HG03439 (cell line): ENCODE data around the gene HSPB2.
A peak's percentile ranks its signal among the peaks of the same experiment; 100 is the strongest.
"Not testable (repeated sequence)": the region's sequence is repeated elsewhere in the genome, so short reads cannot be mapped to it uniquely, and the experiment has no call there.

Source experiments
- ATAC-seq: cut with Tn5 transposase; IDR thresholded peaks from one replicate; pipeline ENCODE4 v1.9.1; 2021; ENCODE audit warnings: mild to moderate bottlenecking, moderate library complexity; ENCODE audit not compliant: unreplicated experiment

Gene HSPB2, protein sequence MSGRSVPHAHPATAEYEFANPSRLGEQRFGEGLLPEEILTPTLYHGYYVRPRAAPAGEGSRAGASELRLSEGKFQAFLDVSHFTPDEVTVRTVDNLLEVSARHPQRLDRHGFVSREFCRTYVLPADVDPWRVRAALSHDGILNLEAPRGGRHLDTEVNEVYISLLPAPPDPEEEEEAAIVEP

DNA sequence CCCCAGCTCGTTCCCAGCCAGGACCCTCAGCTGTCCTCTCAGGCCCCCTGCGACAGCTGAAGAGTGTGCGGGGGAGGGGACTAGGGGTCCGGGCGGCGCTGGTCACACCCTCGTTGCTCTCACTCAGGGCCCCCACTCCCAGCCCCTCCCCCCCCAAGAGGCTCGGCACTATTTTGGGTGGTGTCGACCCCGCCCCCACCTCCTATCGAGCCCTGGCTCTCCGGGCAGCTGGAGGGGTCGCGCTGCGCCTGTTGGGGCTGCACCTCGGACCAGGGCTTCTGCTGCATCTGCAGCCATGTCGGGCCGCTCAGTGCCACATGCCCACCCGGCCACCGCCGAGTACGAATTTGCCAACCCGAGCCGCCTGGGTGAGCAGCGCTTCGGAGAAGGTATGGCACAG, at the start of gene HSPB2:
Gene HSPB2 (plus strand): TSS at position 200 of the 400 bp plus-strand sequence. CDS start 96 bp downstream, at position 296.
- ATAC-seq, result no peak

DNA sequence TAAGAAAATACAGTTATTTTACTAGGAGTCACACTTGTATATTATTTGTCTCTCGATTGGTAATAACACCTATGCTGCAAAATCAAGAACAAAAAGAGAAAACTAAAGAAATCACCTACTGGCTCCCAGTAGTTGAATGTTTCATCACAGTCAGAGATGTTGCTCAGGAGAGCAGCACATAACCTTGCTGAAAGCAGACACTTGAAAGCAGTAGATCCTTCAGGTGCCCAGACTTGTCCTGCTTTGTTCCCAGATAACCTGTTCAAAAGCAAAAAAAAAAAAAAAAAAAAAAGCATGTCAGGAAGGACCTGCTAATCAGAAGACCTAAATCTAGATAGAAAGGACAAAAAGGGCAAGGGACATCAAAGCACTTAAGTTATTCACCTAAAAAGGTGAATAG, 42.4 kb upstream of the HSPB2 start:
- ATAC-seq, result no peak

DNA sequence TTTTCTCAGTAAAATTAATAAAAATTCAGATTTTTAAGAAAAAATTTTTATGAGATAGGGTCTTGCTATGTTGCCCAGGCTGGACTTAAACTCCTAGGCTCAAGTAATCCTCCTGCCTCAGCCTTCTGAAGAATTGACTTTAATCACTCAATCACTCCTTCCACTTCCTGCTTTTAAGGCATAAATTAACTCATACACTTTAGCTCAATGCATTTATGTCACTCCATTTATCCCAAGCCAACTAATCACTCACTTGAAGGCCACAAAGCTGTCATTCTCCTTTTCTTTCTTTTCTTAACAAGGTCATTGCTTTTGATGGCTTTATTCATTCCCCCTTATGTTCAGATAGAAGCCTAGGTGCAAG, 42.0 kb upstream of the HSPB2 start:
- ATAC-seq, result peak; percentile 18

DNA sequence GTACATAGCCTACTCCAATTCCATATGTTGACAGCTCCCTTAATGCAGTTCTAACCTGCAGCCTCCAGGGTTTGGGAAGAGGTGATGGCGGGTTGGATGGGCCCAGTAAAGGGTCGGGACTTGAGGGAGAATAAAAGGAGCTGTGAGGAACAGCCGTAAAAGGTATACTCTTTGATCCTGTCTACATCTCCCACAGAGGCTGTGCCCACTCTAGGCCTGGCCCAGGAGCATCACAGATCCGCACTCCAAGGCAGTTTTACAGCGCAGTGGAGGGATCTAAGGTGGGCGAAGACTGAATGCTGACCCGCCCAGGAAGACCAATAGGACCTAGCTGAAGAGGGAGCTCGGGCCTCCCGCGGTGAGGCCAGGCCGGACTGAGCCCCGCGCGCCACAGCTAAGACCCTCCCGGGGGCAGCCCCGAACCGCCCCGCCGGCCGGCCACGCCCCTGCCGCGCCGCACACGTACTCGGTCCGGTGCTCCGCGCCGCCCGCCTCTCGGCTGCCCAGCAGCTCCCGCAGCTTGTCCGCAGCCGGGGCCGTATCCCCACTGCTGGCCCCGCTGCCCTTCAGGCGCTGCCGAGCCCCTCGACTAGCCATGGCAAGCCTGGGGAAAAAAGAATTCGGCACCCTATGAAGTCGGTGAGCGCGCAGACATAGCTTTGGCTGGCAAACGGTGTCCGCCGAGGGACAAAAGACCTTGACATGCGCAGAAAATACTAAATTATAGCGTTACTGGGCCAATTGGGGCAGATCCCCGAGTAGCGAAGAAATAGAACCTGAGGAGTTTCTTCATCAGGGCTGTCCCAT, 41.4 kb upstream of the HSPB2 start, which contains the start of gene ALG9:
Gene ALG9 (minus strand): TSS at position 696 of the 807 bp plus-strand sequence. CDS start 99 bp downstream, at position 597.
- peak; percentile 90 for ATAC-seq

DNA sequence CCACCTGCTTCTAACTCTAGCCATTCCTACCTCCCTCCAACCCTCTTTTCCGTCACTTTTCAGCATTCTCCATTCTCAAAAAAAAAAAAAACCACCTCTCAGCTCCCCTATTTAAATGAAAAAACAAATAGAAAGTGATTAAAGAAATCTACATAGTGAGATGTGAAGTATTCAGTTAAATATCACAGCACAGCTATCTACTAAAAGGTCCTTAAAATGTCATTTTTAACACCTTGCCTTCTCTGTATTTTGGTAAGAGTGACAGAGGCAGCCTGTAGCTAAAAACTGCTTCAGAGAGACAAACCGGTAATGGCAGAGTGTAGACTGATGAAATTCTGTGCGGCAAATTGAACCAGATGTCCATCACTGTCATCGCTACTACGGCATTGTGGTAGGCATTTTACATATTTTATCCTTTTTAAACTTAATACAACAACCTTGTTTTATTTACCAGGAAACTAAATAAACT, 40.8 kb upstream of the HSPB2 start:
- ATAC-seq, result no peak

DNA sequence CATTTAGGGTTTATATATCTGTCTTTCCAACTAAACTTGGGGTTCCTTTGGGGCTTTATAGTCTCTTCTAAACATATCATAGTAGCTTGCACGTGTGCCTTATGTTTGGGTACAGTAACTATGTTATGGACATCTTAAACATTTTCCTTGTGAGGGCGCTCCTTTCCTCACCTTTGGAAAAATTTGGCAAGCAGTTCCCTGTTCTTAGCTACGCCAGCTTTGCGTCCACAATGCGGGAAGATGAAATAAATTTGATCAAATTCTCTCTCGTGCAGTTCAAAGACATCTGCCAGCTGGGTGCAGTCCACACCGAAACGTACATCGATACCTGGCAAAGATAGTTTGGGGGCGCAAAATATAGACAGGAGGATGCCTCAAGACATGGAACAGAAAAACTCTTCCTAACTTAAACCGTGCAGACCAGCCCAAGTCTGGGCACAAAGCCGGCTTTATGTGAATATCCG, 34.1 kb upstream of the HSPB2 start:
- ATAC-seq, result peak; percentile 3

DNA sequence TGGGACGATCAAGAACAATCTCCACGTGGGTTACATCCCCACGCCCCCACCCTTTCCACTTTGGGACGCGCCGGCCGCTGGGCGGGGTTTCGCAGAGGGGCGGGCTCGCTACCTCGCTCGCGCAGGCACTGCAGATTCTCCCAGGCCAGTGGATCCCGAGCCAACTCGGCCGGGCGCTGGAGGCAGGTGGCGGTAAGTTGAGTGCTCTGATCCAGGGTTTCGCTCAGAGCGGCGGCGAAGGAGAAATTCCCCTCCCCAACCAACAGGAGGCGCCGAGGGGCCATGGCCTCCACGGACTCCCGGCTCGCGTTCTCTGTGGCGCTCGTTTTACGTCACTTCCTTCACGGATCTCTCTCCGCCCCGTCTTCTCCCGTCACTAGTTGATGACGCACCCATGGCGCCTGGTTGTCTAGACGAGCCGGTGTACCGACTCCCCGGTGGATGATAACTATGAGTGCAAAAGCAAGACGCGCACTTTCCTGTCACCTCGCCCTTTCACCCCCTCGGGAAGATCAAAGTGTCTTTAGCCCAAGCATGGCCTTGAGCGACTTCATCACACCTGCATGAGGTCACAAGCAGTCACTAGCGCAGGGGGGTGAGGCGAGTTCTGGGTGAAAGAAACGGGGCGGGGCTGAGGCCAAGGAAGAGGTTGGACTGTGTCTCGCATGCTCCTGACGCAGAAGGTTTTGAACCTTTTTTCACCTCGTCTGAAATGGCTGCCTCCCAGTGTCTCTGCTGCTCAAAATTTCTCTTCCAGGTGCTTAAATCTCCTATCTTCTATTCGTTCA, 33.5 kb upstream of the HSPB2 start, which contains the start of the genes CFAP68 and FDXACB1:
Gene CFAP68 (plus strand): TSS at position 693 of the 788 bp plus-strand sequence. CDS start 20 bp downstream, at position 713.
Gene FDXACB1 (minus strand): TSS at position 317 of the 788 bp plus-strand sequence. CDS start 33 bp downstream, at position 284.
- ATAC-seq, result peak; percentile 91

DNA sequence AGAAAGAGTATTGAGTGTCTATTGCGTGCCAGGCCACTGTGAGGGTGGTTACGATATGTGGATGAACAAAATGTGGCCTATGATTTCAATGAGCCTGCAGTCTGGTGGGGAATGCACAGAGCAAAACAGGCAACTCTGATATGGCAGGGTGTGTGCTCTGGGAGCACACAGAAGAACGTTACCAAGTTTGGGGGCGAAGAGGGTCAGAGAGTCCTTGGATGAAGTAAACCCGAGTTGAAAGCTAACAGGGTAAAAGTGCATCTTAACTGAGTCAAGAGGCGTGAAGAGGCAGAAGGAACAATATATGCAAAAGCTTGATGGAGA, 32.9 kb upstream of the HSPB2 start:
- no peak for ATAC-seq

DNA sequence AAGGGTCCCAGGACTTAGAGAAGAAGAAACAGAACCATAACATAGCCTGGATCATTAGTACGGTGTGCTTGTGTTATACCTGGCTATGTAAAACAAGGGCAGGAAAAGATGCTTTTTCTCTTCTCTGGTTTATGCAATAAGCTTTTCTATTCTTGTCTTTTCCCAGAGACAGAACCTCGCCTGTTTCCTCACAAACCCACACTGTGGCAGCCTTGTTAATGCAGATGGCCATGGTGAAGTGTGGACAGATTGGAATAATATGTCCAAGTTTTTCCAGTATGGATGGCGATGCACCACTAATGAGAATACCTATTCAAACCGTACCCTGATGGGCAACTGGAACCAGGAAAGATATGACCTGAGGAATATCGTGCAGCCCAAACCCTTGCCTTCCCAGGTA, 30.3 kb upstream of the HSPB2 start:
- ATAC-seq, result no peak

DNA sequence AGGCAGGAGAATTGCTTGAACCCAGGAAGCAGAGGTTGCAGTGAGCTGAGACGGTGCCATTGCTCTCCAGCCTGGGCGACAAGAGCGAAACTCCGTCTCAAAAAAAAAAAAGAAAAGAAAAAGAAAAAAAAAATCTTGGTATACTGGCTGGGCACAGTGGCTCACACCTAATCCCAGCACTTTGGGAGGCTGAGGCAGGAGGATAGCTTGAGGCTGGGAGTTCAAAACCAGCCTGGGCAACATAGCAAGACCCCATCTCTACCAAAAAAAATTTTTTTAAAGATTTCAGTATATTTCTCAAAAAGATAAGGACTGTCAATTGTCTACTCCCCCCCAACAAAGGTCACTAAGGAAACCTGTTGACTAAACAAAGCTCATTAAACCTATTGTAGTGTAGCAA, 27.5 kb upstream of the HSPB2 start:
- not testable (repeated sequence) for ATAC-seq

DNA sequence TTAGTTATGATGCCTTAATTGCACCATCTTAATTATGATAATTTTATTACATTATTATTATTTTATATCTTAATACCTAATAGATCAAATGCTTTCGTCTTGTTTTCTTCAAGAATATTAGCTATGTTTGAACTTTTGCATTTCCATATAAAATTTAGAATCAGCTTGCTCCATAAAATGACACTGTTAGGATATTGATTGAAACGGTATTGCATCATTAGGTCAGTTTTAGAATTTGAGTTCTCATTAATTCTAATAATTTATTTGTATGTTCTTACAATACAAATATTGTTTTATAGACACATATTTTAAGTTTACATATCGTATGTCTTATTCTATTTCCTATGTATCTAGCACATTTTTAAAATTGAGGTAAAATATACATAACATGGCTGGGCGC, 26.5 kb upstream of the HSPB2 start:
- no peak for ATAC-seq

DNA sequence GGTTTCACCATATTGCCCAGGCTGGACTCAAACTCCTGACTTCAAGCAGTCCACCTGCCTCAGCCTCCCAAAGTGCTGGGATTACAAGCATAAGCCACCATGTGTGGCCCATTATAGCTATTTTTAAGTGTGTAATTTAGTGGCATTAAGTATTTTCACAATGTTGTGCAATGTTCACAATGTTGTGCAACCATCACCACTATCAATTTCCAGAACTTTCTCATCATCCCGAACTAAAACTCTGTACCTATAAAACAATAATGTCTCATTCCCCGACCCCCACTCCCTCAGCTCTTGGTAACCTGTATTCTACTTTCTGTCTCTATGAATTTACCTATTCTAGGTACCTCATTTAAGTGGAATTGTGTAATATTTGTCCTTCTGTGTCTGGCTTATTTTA, 25.7 kb upstream of the HSPB2 start:
- ATAC-seq, result no peak

DNA sequence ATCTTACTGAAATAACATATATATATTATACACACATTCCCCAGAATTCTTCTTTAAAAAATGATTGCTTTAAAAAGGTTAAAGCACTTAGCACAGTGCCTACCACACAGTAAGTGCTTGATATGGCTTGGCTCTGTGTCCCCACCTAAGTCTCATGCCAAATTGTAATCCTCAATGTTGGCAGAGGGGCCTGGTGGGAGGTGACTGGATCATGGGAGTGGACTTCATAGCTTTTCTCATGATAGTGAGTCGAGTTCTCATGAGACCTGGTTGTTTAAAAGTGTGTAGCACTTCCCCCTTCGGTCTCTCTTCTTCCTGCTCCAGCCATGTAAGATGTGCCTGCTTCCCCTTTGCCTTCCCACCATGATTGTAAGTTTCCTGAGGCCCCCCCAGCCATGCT, 7.1 kb upstream of the HSPB2 start:
- no peak for ATAC-seq

DNA sequence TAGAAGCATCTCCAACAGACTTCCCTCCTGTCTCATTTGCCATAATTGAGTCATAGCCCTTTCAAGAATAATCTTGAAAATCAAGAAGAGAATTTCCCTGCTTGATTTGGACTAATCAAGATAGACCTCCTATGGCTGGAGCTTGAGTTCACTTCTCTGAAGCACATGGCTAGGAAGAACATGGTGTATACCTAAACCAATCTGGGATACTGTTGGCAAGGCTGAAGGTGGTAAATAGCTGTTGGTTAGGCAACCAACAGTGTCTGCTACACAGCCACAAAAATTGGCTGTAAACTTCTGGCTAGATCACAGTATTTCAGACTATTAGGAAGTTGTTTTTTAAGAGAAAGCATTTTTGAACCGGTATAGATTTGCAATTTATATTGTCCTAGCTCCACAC, 5.9 kb upstream of the HSPB2 start:
- ATAC-seq, result no peak

DNA sequence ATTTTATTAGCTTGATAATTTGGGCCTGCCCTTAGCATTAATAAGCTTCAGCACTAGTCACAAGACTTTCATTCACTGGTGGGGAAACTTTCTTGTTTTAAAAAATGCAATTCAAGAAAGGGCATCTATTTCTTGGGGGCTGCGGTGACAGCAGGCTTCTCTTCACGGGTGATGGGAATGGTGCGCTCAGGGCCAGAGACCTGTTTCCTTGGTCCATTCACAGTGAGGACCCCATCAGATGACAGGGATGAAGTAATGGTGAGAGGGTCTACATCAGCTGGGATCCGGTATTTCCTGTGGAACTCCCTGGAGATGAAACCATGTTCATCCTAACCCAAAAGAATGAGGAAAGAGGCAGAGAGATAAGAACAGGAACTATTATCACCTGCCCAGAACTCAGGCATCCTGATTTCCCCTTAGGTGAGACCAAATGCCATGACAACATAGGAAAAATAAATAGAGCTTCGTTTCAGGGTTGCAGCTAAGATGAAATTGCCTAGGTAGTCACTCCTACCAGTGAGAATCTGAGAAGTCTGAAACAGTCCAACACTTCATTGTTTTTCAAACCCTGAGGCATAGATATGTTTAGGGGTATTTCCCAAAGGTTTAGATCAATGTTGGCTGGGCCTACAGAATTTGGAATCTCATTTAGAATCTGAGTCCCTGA, 3.8 kb upstream of the HSPB2 start:
- no peak for ATAC-seq

DNA sequence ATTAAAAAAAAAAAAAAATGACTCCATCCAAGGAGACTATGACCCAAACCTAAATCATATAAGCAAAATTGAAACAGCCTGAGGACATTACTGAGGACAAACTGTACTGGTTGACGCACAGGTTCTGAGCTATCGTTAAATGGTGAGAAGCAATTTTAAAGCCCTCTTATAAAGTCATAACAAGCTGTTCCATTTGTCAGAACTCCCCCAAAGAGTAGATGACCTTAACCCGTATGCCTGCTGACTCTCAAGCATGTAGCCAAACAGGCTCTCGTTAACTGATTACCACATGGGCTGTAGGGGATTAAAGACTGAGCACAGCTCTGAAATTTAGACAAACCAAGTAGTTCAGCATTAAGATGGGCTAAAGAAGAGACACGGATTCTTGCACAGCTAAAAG, 3.2 kb upstream of the HSPB2 start:
- ATAC-seq, result no peak

DNA sequence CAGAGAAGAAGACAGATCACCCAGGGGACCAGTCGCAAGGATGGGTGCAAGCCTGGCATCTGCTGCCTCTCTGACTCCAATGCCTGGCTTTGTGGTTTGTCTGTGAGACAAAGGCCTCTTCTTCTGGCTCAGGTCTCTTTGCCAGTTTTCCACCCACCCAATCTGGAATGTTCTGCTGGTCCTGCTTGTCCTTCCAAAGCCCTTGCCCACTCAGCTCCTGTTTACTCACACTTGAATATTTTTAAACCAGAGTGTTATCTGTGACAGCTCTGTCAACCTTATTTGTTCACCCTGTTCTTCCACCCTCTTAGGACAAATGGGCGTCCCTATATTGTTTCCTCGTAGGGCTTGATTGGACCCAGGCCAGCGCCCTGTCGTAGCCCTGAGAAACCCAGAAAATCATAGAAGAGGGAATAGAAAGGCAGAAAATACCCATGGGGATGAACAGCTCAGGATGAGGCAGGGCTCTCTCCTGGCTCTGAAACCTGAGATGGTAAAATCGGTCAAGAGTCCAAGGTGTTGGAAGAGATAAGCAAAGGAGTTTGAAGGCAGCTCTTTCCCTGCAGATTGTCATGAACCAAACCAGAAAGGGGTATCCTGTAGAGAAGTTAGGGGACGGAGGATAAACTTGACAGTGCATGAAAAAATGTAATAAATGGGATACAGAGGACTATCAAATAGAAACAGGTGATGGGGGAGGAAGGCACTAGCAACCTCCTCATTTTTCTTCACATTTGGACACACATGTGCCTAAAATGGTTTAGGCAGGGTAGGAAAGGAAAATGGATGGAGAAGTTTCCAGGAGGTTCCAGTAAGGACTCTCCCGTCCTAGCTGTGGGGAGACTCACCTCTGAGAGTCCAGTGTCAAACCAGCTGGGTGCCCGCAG, 1.6 kb upstream of the HSPB2 start:
- no peak for ATAC-seq

DNA sequence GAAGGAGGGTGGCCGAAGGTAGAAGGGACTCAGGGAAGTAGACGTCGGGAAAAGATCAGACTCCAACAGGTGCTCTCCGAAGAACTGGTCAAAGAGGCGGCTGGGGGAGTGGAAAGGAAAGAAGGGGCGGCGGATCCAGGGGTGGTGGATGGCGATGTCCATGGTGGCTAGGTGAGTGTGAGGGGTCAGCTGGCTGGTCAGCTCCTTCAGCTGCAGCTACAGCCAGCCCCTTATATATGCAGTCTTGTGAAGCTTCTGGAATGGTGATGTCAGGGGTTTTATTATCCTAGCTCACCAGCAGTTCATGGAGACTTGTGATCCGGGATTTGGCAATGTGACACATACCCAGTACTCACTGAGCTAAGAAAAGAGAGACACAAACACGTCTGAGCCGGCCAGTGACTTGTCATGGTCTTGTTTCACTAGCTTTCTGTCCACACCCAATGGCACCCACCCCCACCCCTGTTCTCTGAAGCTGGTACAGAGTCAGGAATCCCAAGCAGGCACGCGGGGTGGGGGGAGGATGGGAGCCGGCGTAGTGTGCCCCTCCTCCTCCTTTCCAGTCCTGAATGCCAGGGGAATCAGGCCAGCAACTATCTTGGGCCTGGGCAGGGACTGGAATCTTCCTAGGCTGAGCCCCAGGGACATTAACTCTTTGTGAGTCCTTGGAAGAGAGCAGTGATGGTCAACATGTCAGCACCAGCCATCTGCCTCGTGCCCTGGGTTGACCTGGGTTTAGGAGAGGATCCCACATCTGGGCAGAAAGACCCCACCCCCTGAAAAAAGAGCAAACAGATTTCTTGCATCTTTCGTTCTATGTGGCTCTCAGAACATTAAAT, 752 bp upstream of the HSPB2 start, which contains the start of gene CRYAB:
Gene CRYAB (minus strand): TSS at position 208 of the 839 bp plus-strand sequence. CDS start 46 bp downstream, at position 162.
- ATAC-seq, result no peak
